SHP77 (cell line): ENCODE data around the gene MUC22.
"Not testable (repeated sequence)": the region's sequence is repeated elsewhere in the genome, so short reads cannot be mapped to it uniquely, and the experiment has no call there.

Experiments
- DNase-seq, 2 experiments: peaks; one replicate each; lab custom pipeline; 2025; lab: John Stamatoyannopoulos, UW

The MUC22 gene

GRCh38 chr6:30998785-30999184 lies 11.5 kb upstream of the MUC22 start:
- DNase-seq = no peak

GRCh38 chr6:31000067-31000860 lies 10.0 kb upstream of the MUC22 start:
- not testable (repeated sequence) for DNase-seq

GRCh38 chr6:31001281-31001888 lies 8.9 kb upstream of the MUC22 start:
- no peak for DNase-seq

GRCh38 chr6:31002471-31002870 lies 7.8 kb upstream of the MUC22 start:
- DNase-seq = no peak

DNA sequence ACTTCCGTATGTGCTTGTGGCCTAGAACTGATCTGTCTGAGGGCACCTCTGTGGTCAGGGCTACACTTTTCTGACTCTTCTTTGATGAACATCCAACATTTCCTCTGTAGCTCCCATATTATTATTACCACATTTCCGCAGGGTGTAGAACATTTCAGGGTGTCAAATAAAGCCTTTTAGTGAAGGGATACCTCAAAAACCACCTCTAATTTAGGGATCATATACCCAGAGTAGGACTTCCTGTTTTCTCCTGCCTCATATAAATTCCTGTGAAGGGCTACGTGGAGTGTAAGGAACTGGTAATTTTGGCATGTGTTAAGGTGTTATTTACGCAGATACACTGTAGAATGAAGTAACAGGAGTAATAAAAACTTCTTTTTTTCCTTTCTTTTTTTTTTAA lies 5.5 kb upstream of the MUC22 start:
- DNase-seq = no peak

- no peak for DNase-seq
These were observed 4.8 kb upstream of the MUC22 start for GRCh38 chr6:31005249-31006020.

DNA sequence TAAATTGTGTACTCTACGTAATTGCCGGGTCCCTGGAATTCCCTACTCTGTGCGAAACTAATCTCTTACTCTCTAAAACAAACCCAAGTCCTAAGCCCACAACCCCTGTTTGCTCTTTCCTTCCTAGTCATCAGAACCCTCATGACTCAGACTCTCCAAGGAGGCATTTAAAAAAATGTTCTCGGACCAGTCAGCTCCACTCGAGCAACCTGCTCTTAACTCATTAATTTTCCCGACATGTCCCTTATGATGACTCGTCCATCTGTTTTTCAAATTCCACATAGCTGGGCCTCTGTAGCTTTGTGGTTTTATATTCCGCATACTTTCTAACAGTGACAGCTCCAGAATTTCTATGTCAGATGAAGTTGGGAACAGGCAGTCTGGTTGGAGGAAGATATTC lies 2.6 kb upstream of the MUC22 start:
- no peak for DNase-seq

- no peak for DNase-seq
These were observed 2.1 kb upstream of the MUC22 start for GRCh38 chr6:31008165-31008564.

DNA sequence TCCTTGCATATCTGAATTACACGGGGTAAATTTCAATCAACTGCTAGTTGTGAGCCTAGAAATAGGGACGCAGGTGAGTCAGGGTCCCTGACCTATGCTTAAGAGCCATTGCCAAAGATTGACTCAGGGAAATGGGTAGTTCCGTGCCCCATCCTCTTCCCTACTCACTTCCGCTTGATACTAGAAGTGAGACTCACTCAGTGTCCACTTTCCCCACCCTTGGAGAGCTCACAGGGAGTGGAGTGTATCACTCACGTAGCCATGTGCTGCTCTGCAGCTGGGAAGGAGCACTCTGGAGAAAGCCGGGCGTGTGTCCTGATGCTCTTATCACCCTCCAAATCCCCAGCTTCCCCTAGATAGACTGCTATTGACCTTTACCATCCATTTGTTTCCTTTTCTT lies 543 bp upstream of the MUC22 start:
- no peak for DNase-seq

- DNase-seq = no peak
These were observed 879 bp downstream of the MUC22 start for GRCh38 chr6:31011153-31011552.

- no peak for DNase-seq
These were observed 6.5 kb downstream of the MUC22 start for GRCh38 chr6:31016659-31017299.

- DNase-seq = not testable (repeated sequence)
These were observed 7.2 kb downstream of the MUC22 start for GRCh38 chr6:31017436-31017835.

- DNase-seq = no peak
These were observed 9.8 kb downstream of the MUC22 start for GRCh38 chr6:31020057-31020456.

DNA sequence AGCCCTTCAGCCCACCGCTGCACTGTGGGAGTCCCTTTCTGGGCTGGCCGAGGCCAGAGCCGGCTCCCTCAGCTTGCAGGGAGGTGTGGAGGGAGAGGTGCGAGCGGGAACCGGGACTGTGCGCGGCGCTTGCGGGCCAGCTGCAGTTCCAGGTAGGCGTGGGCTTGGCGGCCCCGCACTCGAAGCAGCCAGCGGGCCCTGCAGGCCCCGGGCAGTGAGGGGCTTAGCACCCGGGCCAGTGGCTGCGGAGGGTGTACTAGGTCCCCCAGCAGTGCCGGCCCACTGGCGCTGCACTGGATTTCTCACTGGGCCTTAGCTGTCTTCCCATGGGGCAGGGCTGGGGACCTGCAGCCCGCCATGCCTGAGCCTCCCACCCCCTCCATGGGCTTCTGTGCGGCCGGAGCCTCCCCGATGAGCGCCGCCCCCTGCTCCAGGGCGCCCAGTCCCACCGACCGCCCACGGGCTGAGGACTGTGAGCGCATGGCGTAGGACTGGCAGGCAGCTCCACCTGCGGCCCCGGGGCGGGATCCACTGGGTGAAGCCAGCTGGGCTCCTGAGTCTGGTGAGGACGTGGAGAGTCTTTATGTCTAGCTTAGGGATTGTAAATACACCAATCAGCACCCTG lies 10.5 kb downstream of the MUC22 start:
- not testable (repeated sequence) for DNase-seq

GRCh38 chr6:31021705-31022531 lies 11.6 kb downstream of the MUC22 start:
- DNase-seq = not testable (repeated sequence)

DNA sequence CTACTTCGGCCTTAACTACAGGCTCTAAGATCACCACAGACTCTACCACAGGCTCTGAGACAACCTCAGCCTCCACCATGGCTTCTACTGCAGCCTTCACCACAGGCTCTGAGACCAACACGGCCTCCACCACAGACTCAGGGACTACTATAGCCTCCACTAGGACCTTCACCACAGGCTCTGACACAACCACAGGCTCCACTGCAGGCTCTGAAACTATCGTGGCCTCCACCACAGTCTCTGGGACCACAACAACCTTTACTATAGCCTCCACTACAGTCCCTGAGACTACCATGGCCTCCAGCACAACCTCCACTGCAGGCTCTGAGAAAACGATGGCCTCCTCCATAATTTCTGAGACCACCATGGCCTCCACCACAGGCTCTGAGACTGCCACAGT lies 15.3 kb downstream of the MUC22 start:
- no peak for DNase-seq

GRCh38 chr6:31031095-31031494 lies 20.8 kb downstream of the MUC22 start:
- DNase-seq = no peak

GRCh38 chr6:31033075-31033474 lies 22.8 kb downstream of the MUC22 start:
- no peak for DNase-seq

- DNase-seq = no peak
These were observed 25.7 kb downstream of the MUC22 start for GRCh38 chr6:31035862-31036497.

DNA sequence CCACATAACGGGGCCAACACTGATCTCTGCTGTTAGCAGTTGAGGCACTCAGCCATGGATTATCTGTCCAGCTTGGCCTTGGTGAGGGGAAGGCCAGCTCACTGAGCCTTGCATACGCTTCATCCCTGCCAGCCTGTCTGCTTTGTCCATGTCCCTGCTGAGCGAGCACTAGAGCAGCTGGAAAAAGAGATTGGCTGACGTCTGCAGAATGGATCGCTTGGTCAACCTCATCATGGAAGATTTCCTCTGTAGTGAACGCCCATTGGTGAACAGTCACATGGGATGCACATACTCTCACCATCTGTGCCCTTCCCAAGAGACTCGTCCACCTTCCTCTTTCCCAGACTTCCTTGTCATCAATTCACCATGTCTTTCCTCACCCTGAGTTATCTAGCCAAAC lies 26.9 kb downstream of the MUC22 start:
- DNase-seq = no peak

DNA sequence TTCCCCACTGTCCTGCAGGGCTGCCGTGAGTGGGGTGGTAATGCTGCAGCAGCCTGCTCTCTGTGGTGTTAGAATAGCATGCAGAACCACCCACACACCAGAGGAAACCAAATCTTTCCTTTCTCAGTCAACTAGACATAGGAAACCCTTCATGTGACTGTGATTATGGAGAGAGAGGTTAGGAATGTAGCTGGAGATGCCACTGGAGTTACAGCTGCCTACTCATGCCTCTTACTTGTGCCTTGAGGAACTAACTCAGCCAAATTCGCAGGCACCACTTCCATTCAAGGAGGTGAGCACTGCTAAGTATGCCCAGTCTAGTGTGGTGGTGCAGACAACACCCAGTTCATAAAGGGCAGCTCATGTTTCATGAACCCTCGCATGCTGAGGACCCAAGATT lies 27.4 kb downstream of the MUC22 start:
- DNase-seq = no peak
